Liver (tissue), 4 donors: ENCODE measurements around the gene SEC22C. TPM values are rescaled to one million over a fixed set of nuclear protein-coding genes. Genes with fewer than 3 reads are reported as not detected.

Experiments used
- polyA plus RNA-seq, 2 donors: library from polyadenylated mRNA; stranded (reverse) in 1 of 2; unstranded in 1 of 2; fragments of 200-250 nt in 1 of 2; fragments of >200 nt in 1 of 2; fragmentation: Nextera tagmentation in 1 of 2; extraction: Ambion mirVana in 1 of 2; gene quantifications; one replicate each; pipeline versions ENCODE4 v1.2.1 to v1.2.3, GENCODE V29; 2013 to 2015
- total RNA-seq, 2 donors: library from RNA; depleted of rRNA; stranded (reverse); fragments of >200 nt; gene quantifications; one replicate each; pipeline ENCODE4 v1.2.3, GENCODE V29; 2014
- donor health status: healthy.
- donor health status: healthy.
- donor health status: healthy.

Gene SEC22C
- total and polyA plus RNA-seq, 4 donors = 14.5 to 48.5 (median 17.8) TPM

Other genes with a start within 250 kb of the SEC22C start
- gene LYZL4, start 171.4 kb downstream of the SEC22C start, total RNA-seq = not detected
- not detected for gene LYZL4, start 171.4 kb downstream of the SEC22C start, polyA plus RNA-seq
- 10 to 100 TPM in 1 of 2 donors, 1 to 10 TPM in 1; 2.3 to 41.8 TPM for gene VIPR1, start 79.3 kb downstream of the SEC22C start, total RNA-seq
- 10 to 100 TPM; 14.1 to 15.1 TPM for gene VIPR1, start 79.3 kb downstream of the SEC22C start, polyA plus RNA-seq
- 10 to 100 TPM; 10.0 to 19.5 TPM for gene SS18L2, start 8.9 kb upstream of the SEC22C start, total RNA-seq
- 10 to 100 TPM; 17.9 to 41.5 TPM for gene SS18L2, start 8.9 kb upstream of the SEC22C start, polyA plus RNA-seq
- gene NKTR, start 18.7 kb upstream of the SEC22C start, total RNA-seq = 10 to 100 TPM; 28.5 to 75.5 TPM
- 10 to 100 TPM in 1 of 2 donors, 1 to 10 TPM in 1; 5.8 to 27.7 TPM for gene NKTR, start 18.7 kb upstream of the SEC22C start, polyA plus RNA-seq
- gene ZBTB47, start 71.7 kb upstream of the SEC22C start, total RNA-seq = 1 to 10 TPM; 2.9 to 7.4 TPM
- 1 to 10 TPM in 1 of 2 donors, under 1 TPM in 1; 0.42 to 5.5 TPM for gene ZBTB47, start 71.7 kb upstream of the SEC22C start, polyA plus RNA-seq
- not detected for gene KLHL40, start 103.6 kb upstream of the SEC22C start, total RNA-seq
- gene KLHL40, start 103.6 kb upstream of the SEC22C start, polyA plus RNA-seq = not detected
- under 1 TPM in 1 of 2 donors, not detected in 1; 0.17 TPM for gene HHATL, start 120.8 kb upstream of the SEC22C start, total RNA-seq
- gene HHATL, start 120.8 kb upstream of the SEC22C start, polyA plus RNA-seq = not detected
- 1 to 10 TPM in 1 of 2 donors, under 1 TPM in 1; 0.42 to 2.3 TPM for gene CCDC13, start 191.3 kb upstream of the SEC22C start, total RNA-seq
- gene CCDC13, start 191.3 kb upstream of the SEC22C start, polyA plus RNA-seq = 1 to 10 TPM in 1 of 2 donors, under 1 TPM in 1; 0.69 to 1.4 TPM
- gene HIGD1A, start 222.5 kb upstream of the SEC22C start, total RNA-seq = 100 to 1,000 TPM; 117 to 234 TPM
- gene HIGD1A, start 222.5 kb upstream of the SEC22C start, polyA plus RNA-seq = 100 to 1,000 TPM; 256 TPM
- gene ACKR2, start 227.5 kb upstream of the SEC22C start, total RNA-seq = 10 to 100 TPM; 12.5 to 19.3 TPM
- 1 to 10 TPM; 7.3 to 9.2 TPM for gene ACKR2, start 227.5 kb upstream of the SEC22C start, polyA plus RNA-seq